ENCODE results near the gene EVA1C. TPM values are rescaled to one million over a fixed set of nuclear protein-coding genes. Genes with fewer than 3 reads are reported as not detected.
"Not testable (repeated sequence)": the region's sequence is repeated elsewhere in the genome, so short reads cannot be mapped to it uniquely, and the experiment has no call there.

EVA1C gene
- polyA plus RNA-seq, 4 donors, result 2.0 to 4.8 (median 3.4) TPM

- DNase-seq (ENCODE audit: low read depth in 4 of 4, low spot score in 2 of 4), result no peak
These were observed 72.3 kb downstream of the EVA1C start for GRCh38 chr21:32484706-32485380.

- DNase-seq (ENCODE audit: low read depth in 4 of 4, low spot score in 2 of 4), result no peak
These were observed 79.9 kb downstream of the EVA1C start for GRCh38 chr21:32492376-32492775.

- no peak for DNase-seq (ENCODE audit: low read depth in 4 of 4, low spot score in 2 of 4)
These were observed 82.6 kb downstream of the EVA1C start for GRCh38 chr21:32494934-32495709.

- DNase-seq (ENCODE audit: low read depth in 4 of 4, low spot score in 2 of 4), result no peak
These were observed 84.1 kb downstream of the EVA1C start for GRCh38 chr21:32496568-32496967.

GRCh38 chr21:32499249-32500055 lies 86.9 kb downstream of the EVA1C start:
- DNase-seq (ENCODE audit: low read depth in 4 of 4, low spot score in 2 of 4), result no peak

- not testable (repeated sequence) for DNase-seq (ENCODE audit: low read depth in 4 of 4, low spot score in 2 of 4)
These were observed 91.1 kb downstream of the EVA1C start for GRCh38 chr21:32503641-32504040.

- DNase-seq (ENCODE audit: low read depth in 4 of 4, low spot score in 2 of 4), result not testable (repeated sequence)
These were observed 93.3 kb downstream of the EVA1C start for GRCh38 chr21:32505767-32506166.

- not testable (repeated sequence) for DNase-seq (ENCODE audit: low read depth in 4 of 4, low spot score in 2 of 4)
These were observed 94.0 kb downstream of the EVA1C start for GRCh38 chr21:32506411-32506965.

GRCh38 chr21:32507342-32507919 lies 94.9 kb downstream of the EVA1C start:
- DNase-seq (ENCODE audit: low read depth in 4 of 4, low spot score in 2 of 4), result no peak

GRCh38 chr21:32508036-32508435 lies 95.5 kb downstream of the EVA1C start:
- DNase-seq (ENCODE audit: low read depth in 4 of 4, low spot score in 2 of 4), result not testable (repeated sequence)

GRCh38 chr21:32508558-32508957 lies 96.1 kb downstream of the EVA1C start:
- no peak for DNase-seq (ENCODE audit: low read depth in 4 of 4, low spot score in 2 of 4)

- DNase-seq (ENCODE audit: low read depth in 4 of 4, low spot score in 2 of 4), result not testable (repeated sequence)
These were observed 96.5 kb downstream of the EVA1C start for GRCh38 chr21:32508975-32509374.

GRCh38 chr21:32514275-32515055 lies 102.0 kb downstream of the EVA1C start:
- no peak for DNase-seq (ENCODE audit: low read depth in 4 of 4, low spot score in 2 of 4)

- DNase-seq (ENCODE audit: low read depth in 4 of 4, low spot score in 2 of 4), result no peak
These were observed 103.4 kb downstream of the EVA1C start for GRCh38 chr21:32515874-32516273.

GRCh38 chr21:32516756-32517649 lies 104.5 kb downstream of the EVA1C start:
- DNase-seq (ENCODE audit: low read depth in 4 of 4, low spot score in 2 of 4), result no peak

GRCh38 chr21:32519945-32520874 lies 107.7 kb downstream of the EVA1C start:
- DNase-seq (ENCODE audit: low read depth in 4 of 4, low spot score in 2 of 4), result no peak

- DNase-seq (ENCODE audit: low read depth in 4 of 4, low spot score in 2 of 4), result no peak
These were observed 108.6 kb downstream of the EVA1C start for GRCh38 chr21:32520875-32521735.

All from left renal cortex interstitium (tissue), 4 donors.